ENCODE measurements around the gene IL1RN.
"Not testable (repeated sequence)": the region's sequence is repeated elsewhere in the genome, so short reads cannot be mapped to it uniquely, and the experiment has no call there.

IL1RN gene

GRCh38 chr2:113126845-113127645 is at the start of gene IL1RN:
Gene IL1RN, plus strand, starts transcription at chr2:113127598. Its CDS starts 27 bp downstream, at chr2:113127625.
- FAIRE-seq, result no peak

- no peak for FAIRE-seq
Measured at GRCh38 chr2:113077921-113078320, 49.5 kb upstream of the IL1RN start.

GRCh38 chr2:113078350-113078839 is 49.0 kb upstream of the IL1RN start:
- FAIRE-seq, result no peak

- FAIRE-seq, result no peak
Measured at GRCh38 chr2:113079131-113079530, 48.3 kb upstream of the IL1RN start.

- FAIRE-seq, result no peak
Measured at GRCh38 chr2:113080134-113080533, 47.3 kb upstream of the IL1RN start.

GRCh38 chr2:113081488-113082210 is 45.7 kb upstream of the IL1RN start:
- no peak for FAIRE-seq

GRCh38 chr2:113083296-113083695 is 44.1 kb upstream of the IL1RN start:
- no peak for FAIRE-seq

- FAIRE-seq, result no peak
Measured at GRCh38 chr2:113084249-113085000, 43.0 kb upstream of the IL1RN start.

- no peak for FAIRE-seq
Measured at GRCh38 chr2:113085542-113085941, 41.9 kb upstream of the IL1RN start.

GRCh38 chr2:113088213-113088992 is 39.0 kb upstream of the IL1RN start:
- FAIRE-seq, result no peak

GRCh38 chr2:113089916-113090315 is 37.5 kb upstream of the IL1RN start:
- no peak for FAIRE-seq

GRCh38 chr2:113091231-113091896 is 36.0 kb upstream of the IL1RN start:
- no peak for FAIRE-seq

GRCh38 chr2:113092864-113093612 is 34.4 kb upstream of the IL1RN start:
- FAIRE-seq, result no peak

- no peak for FAIRE-seq
Measured at GRCh38 chr2:113093613-113093977, 33.8 kb upstream of the IL1RN start.

- not testable (repeated sequence) for FAIRE-seq
Measured at GRCh38 chr2:113096306-113096705, 31.1 kb upstream of the IL1RN start.

- FAIRE-seq, result not testable (repeated sequence)
Measured at GRCh38 chr2:113096842-113097618, 30.4 kb upstream of the IL1RN start.

- FAIRE-seq, result no peak
Measured at GRCh38 chr2:113098041-113098440, 29.4 kb upstream of the IL1RN start.

GRCh38 chr2:113098532-113098931 is 28.9 kb upstream of the IL1RN start:
- FAIRE-seq, result no peak

GRCh38 chr2:113102133-113102532 is 25.3 kb upstream of the IL1RN start:
- FAIRE-seq, result no peak

- no peak for FAIRE-seq
Measured at GRCh38 chr2:113103277-113103676, 24.1 kb upstream of the IL1RN start.

Data from endometrium (tissue), 2 donors.